Testis (tissue), 3 donors: ENCODE results near the gene CALML3. TPM values are rescaled to one million over a fixed set of nuclear protein-coding genes. Genes with fewer than 3 reads are reported as not detected.

Source experiments
- DNase-seq: peaks from one replicate; pipeline ENCODE4 v3.0.0-alpha.2; 2019
- H3K27ac ChIP-seq, 2 donors: fragments of 200-600 bp; sonication (generic); one replicate each; pipeline ENCODE4 v1.5.1; 2019
- H3K27me3 ChIP-seq: fragments of 200-600 bp; sonication (generic); one replicate; pipeline ENCODE4 v1.5.1; 2019
- H3K36me3 ChIP-seq: fragments of 200-600 bp; sonication (generic); one replicate; pipeline ENCODE4 v1.5.1; 2017; ENCODE audit warnings: low read depth; ENCODE audit errors: missing control alignments
- H3K4me1 ChIP-seq: fragments of 200-600 bp; sonication (generic); one replicate; pipeline ENCODE4 v1.5.1; 2019
- H3K4me3 ChIP-seq, 2 donors: fragments of 200-600 bp; sonication (generic); one replicate each; pipeline ENCODE4 v1.5.1; 2017 to 2019
- H3K9me3 ChIP-seq: fragments of 200-600 bp; sonication (generic); one replicate; pipeline ENCODE4 v1.5.1; 2017
- CTCF ChIP-seq, 3 experiments: fragments of 450-650 bp in 2 of 3; fragments of 200-600 bp in 1 of 3; sonication (generic) in 1 of 3; IDR thresholded peaks; one replicate each; pipeline ENCODE4 v1.5.1; 2016 to 2019; ENCODE audit warnings: antibody characterized with exemption in 3 of 3, mild to moderate bottlenecking in 2 of 3, moderate library complexity in 1 of 3
- POLR2A ChIP-seq: fragments of 450-650 bp; IDR thresholded peaks from one replicate; pipeline ENCODE4 v1.6.1; 2017; ENCODE audit warnings: antibody characterized with exemption, mild to moderate bottlenecking, moderate library complexity
- WGBS, 2 donors: methylation state at CpG; one replicate each; pipeline ENCODE4 v1.1.5; 2018; 5-methylcytosine and 5-hydroxymethylcytosine counted together
- intact Hi-C: fragments of 100-400 bp; cut with DNase I; formaldehyde crosslinking; loops from one replicate; pipeline ENCODE4 v1.15.1; 2023; ENCODE audit warnings: low total_unique reads
- polyA plus RNA-seq: library from polyadenylated mRNA; stranded (reverse); fragments of 350-450 nt; fragmentation: Illumina TruSeq; extraction: RNeasy Lipid Tissue Mini Kit (QIAGEN cat#74804); gene quantifications from one replicate; pipeline ENCODE4 v1.2.3, GENCODE V29; 2014; ENCODE audit warnings: low read depth, low replicate concordance; ENCODE audit not compliant: insufficient read depth
- total RNA-seq, 2 donors: library from RNA; depleted of rRNA; stranded (reverse); fragments of >200 nt; gene quantifications; one replicate each; pipeline ENCODE4 v1.2.3, GENCODE V29; 2016

The CALML3 gene
- total and polyA plus RNA-seq, 3 donors from 2014 or later: 0.19 to 1.5 (median 0.63) TPM

DNA sequence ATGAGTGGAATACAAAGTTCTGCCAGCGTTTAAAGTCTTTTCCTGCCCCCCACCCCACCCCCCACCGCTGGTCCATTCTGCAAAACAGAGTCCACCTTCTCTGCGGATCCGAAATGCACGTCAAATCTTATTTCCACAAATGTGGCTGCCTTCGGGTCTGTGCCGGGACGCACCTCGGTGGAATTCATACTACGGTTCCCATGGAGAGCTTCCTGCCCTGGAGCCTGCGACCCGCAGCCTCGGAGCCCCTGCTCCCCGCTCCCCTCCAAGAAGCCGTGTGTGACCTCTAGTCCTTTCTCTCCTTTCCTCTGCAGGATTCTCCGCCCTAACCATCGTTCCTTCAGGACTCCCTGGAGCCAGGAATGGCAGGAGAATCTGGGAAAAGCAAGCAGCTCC lies 12.9 kb upstream of the CALML3 start:
- WGBS, 2 donors: 62 to 78% methylated on average over 16 to 17 of the region's 17 CpGs
- intact Hi-C loops: no loop called here

GRCh38 chr10:5512331-5512730 lies 12.4 kb upstream of the CALML3 start:
- no peak for TF ChIP-seq POLR2A
- no peak for TF ChIP-seq CTCF (IDR thresholded peaks at IDR 0.05)
- 58 to 77% methylated on average over 25 of the region's 25 CpGs for WGBS, 2 donors

More for the DNA sequence above, 12.9 kb upstream of the CALML3 start:
- Histone ChIP-seq H3K4me1 (peaks cover 6% of the 10 kb centered on the region), H3K36me3 (no peaks in the 10 kb centered on the region), H3K4me3 (peak overlapping the region in 1 of 2 donors; percentile 1), H3K27me3 (no peaks in the 10 kb centered on the region), H3K9me3 (no peaks in the 10 kb centered on the region), H3K27ac (no peak overlapping the region)
- no peak for DNase-seq
- TF ChIP-seq CTCF (IDR thresholded peaks at IDR 0.05) (no peak), POLR2A (no peak)

GRCh38 chr10:5512881-5513612 lies 11.7 kb upstream of the CALML3 start:
- Histone ChIP-seq H3K36me3 (no peaks in the 10 kb centered on the region), H3K9me3 (no peaks in the 10 kb centered on the region), H3K4me3 (no peak overlapping the region), H3K27ac (no peak overlapping the region), H3K4me1 (peaks cover 6% of the 10 kb centered on the region), H3K27me3 (no peaks in the 10 kb centered on the region)
- TF ChIP-seq POLR2A: no peak
- no peak for TF ChIP-seq CTCF (IDR thresholded peaks at IDR 0.05)
- 57 to 60% methylated on average over 15 of the region's 15 CpGs for WGBS, 2 donors
- DNase-seq: no peak
- intact Hi-C loops: no loop called here

More at GRCh38 chr10:5512331-5512730, 12.4 kb upstream of the CALML3 start:
- no peak for DNase-seq
- Histone ChIP-seq H3K27me3 (no peaks in the 10 kb centered on the region), H3K4me3 (peak overlapping the region in 1 of 2 donors; percentile 1), H3K27ac (no peak overlapping the region), H3K9me3 (no peaks in the 10 kb centered on the region), H3K36me3 (no peaks in the 10 kb centered on the region), H3K4me1 (peaks cover 6% of the 10 kb centered on the region)
- intact Hi-C loops: no loop called here

DNA sequence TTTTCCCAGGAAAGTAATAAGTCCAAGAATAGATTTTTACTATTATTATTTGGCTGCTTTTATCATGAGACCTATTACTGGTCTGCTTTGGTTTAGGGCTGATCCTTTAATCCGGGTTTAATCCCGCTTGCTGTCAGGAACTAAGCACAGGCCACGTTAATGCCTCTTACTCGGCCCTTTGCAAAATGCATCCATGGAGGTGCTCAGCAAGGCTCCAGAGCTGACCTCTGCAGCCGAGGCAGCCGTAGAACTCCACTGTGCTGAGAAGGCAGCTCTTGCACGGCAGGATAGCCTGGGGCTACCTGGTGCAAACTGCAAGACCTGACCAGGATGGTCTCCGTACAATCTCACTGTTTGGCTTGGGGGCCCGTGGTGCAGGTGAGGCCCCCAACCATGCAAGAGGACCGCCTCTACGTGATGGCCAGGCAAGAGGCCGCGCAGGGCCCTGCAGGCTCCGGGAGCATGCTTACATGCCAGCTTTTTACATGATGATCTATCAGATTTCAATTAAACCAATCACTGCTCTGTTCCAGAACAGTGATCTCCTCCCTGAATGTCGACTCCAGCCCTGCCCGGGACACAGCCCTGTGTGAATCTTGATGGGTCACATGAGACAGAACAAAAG lies 10.4 kb upstream of the CALML3 start:
- no peak overlapping the region for H3K4me3 ChIP-seq
- peaks cover 6% of the 10 kb centered on the region for H3K4me1 ChIP-seq
- H3K27ac ChIP-seq: no peak overlapping the region
- no peaks in the 10 kb centered on the region for H3K9me3 ChIP-seq
- 90 to 94% methylated on average over 14 to 16 of the region's 16 CpGs for WGBS, 2 donors
- intact Hi-C loops: no loop called here
- no peak for DNase-seq
- TF ChIP-seq CTCF (IDR thresholded peaks at IDR 0.05): no peak
- no peak for TF ChIP-seq POLR2A
- H3K27me3 ChIP-seq: no peaks in the 10 kb centered on the region
- no peaks in the 10 kb centered on the region for H3K36me3 ChIP-seq
